Endothelial cell of umbilical vein (primary cell): ENCODE measurements around the gene ATP9B. TPM values are rescaled to one million over a fixed set of nuclear protein-coding genes. Genes with fewer than 3 reads are reported as not detected.

Source experiments
- BruUV-seq: library from RNA; stranded (reverse); fragments of 400-500 nt; replicated peaks from 2 replicates; lab custom pipeline; 2021; lab: Mats Ljungman, UMichigan
- CTCF ChIA-PET: fragments of 300-600, 350-600 bp; sonication (Branson Sonifier 250); formaldehyde crosslinking; loops from one replicate; lab custom pipeline; 2021; ENCODE audit warnings: antibody characterized with exemption, inconsistent platforms; lab: Charles Lee
- POLR2A ChIA-PET: fragments of 300-600, 350-600 bp; sonication (Branson Sonifier 250); formaldehyde crosslinking; loops from one replicate; lab custom pipeline; 2021; ENCODE audit warnings: antibody characterized with exemption, inconsistent platforms; lab: Charles Lee
- DNase-seq: peaks from one replicate; pipeline ENCODE4 v3.0.0-alpha.2; 2011; ENCODE audit warnings: low read depth, low spot score
- FAIRE-seq: peaks from 2 replicates; lab custom pipeline; 2011; peaks lifted over from hg19 to GRCh38; lab: Jason Lieb, UNC
- H2AFZ ChIP-seq: 2 replicates; pipeline ENCODE4 v1.6.0; 2012; ENCODE audit warnings: low read depth, low read length, control low read depth, inconsistent platforms
- H3K27ac ChIP-seq: 2 replicates; pipeline ENCODE4 v1.5.1; 2011; ENCODE audit warnings: low read depth, mild to moderate bottlenecking, control low read depth, low read length, moderate library complexity; ENCODE audit not compliant: insufficient read depth
- H3K27me3 ChIP-seq, 2 experiments: 2 replicates each; pipeline versions ENCODE4 v1.6.0 to v1.6.1; 2011; ENCODE audit warnings: low read length in 2 of 2, mixed read lengths in 1 of 2; ENCODE audit not compliant: control insufficient read depth in 2 of 2, insufficient read depth in 2 of 2
- H3K36me3 ChIP-seq, 2 experiments: 2 replicates in 1 of 2; 3 replicates in 1 of 2; pipeline ENCODE4 v1.5.1; 2011; ENCODE audit warnings: low read length in 2 of 2, mild to moderate bottlenecking in 1 of 2, moderate library complexity in 1 of 2; ENCODE audit not compliant: control insufficient read depth in 2 of 2, insufficient read depth in 2 of 2; ENCODE audit errors: extremely low read depth in 1 of 2
- H3K4me1 ChIP-seq: 3 replicates; pipeline ENCODE4 v1.5.1; 2011; ENCODE audit warnings: mild to moderate bottlenecking, low read length; ENCODE audit not compliant: control insufficient read depth, insufficient read depth; ENCODE audit errors: extremely low read depth
- H3K4me2 ChIP-seq: 2 replicates; pipeline ENCODE4 v1.6.1; 2011; ENCODE audit warnings: low read length, control low read depth, mixed read lengths; ENCODE audit not compliant: insufficient read depth
- H3K4me3 ChIP-seq, 3 experiments: fragments of 200-600 bp in 1 of 3; sonication (generic), shearing (Covaris generic) in 1 of 3; replicated peaks in 1 of 3; 2 replicates each; pipeline ENCODE4 v1.5.1; 2011 to 2016; ENCODE audit warnings: control low read depth in 3 of 3, low read length in 3 of 3, mild to moderate bottlenecking in 2 of 3, inconsistent platforms in 1 of 3, low read depth in 1 of 3, moderate library complexity in 1 of 3; ENCODE audit not compliant: insufficient read depth in 1 of 3
- H3K79me2 ChIP-seq: 2 replicates; pipeline ENCODE4 v1.6.0; 2012; ENCODE audit warnings: low read length, inconsistent platforms; ENCODE audit not compliant: control insufficient read depth, insufficient read depth
- H3K9ac ChIP-seq: replicated peaks from 2 replicates; pipeline ENCODE3; 2011; ENCODE audit warnings: low read length, control low read depth; ENCODE audit not compliant: insufficient read depth; ENCODE audit errors: extremely low read depth
- H3K9me1 ChIP-seq: replicated peaks from 3 replicates; pipeline ENCODE4 v1.6.0; 2011; ENCODE audit warnings: mild to moderate bottlenecking, low read length; ENCODE audit not compliant: control insufficient read depth, insufficient read depth; ENCODE audit errors: extremely low read depth
- H3K9me3 ChIP-seq: replicated peaks from 2 replicates; pipeline ENCODE4 v1.5.1; 2012; ENCODE audit warnings: low read length, inconsistent platforms; ENCODE audit not compliant: control insufficient read depth, insufficient read depth
- H4K20me1 ChIP-seq: replicated peaks from 2 replicates; pipeline ENCODE3; 2011; ENCODE audit warnings: mild to moderate bottlenecking, low read length; ENCODE audit not compliant: control insufficient read depth, insufficient read depth; ENCODE audit errors: extremely low read depth
- CTCF ChIP-seq, 2 donors: IDR thresholded peaks; 1 replicate in 1 of 2; 2 replicates in 1 of 2; pipeline ENCODE4 v1.5.1; 2011; ENCODE audit warnings: low read length in 2 of 2, mild to moderate bottlenecking in 2 of 2, moderate library complexity in 2 of 2, control low read depth in 1 of 2, inconsistent platforms in 1 of 2, low read depth in 1 of 2; ENCODE audit not compliant: insufficient read depth in 1 of 2; ENCODE audit errors: extremely low read depth in 1 of 2
- EZH2 ChIP-seq: IDR thresholded peaks from 2 replicates; pipeline ENCODE4 v1.6.1; 2012; ENCODE audit warnings: borderline replicate concordance, low read depth, mild to moderate bottlenecking, moderate library complexity, low read length, inconsistent platforms; ENCODE audit not compliant: severe bottlenecking
- FOS ChIP-seq: IDR thresholded peaks from 2 replicates; pipeline ENCODE4 v1.6.1; 2011; ENCODE audit warnings: mild to moderate bottlenecking, low read length, moderate library complexity, borderline replicate concordance; ENCODE audit not compliant: insufficient read depth
- GATA2 ChIP-seq: IDR thresholded peaks from 2 replicates; pipeline ENCODE4 v1.7.0; 2011; ENCODE audit warnings: low read depth, mild to moderate bottlenecking, moderate library complexity, mixed read lengths, low read length; ENCODE audit not compliant: insufficient read length, insufficient read depth
- JUN ChIP-seq: IDR thresholded peaks from 2 replicates; pipeline ENCODE4 v1.6.1; 2011; ENCODE audit warnings: borderline replicate concordance, low read depth; ENCODE audit not compliant: insufficient read length, insufficient read depth
- MAX ChIP-seq: IDR thresholded peaks from 2 replicates; pipeline ENCODE4 v1.6.1; 2011; ENCODE audit not compliant: insufficient read depth, insufficient read length
- MYC ChIP-seq: IDR thresholded peaks from one replicate; pipeline ENCODE4 v1.6.1; 2011; ENCODE audit warnings: mild to moderate bottlenecking, low read depth, low read length
- POLR2A ChIP-seq: IDR thresholded peaks from 2 replicates; pipeline ENCODE4 v1.6.1; 2012; ENCODE audit warnings: low read depth, mild to moderate bottlenecking, control low read depth, low read length
- POLR2AphosphoS5 ChIP-seq: IDR thresholded peaks from 2 replicates; pipeline ENCODE4 v1.6.1; 2012; ENCODE audit warnings: low read depth, mild to moderate bottlenecking, control low read depth, low read length, moderate library complexity; ENCODE audit not compliant: insufficient read depth
- dilution Hi-C: fragments of 300-500 bp; cut with MboI; formaldehyde crosslinking; loops from one replicate; pipeline ENCODE4 v1.15.0; 2019; ENCODE audit warnings: low sequenced_read_pairs; ENCODE audit not compliant: extremely low pct_ligation_motif_present
- intact Hi-C: fragments of 100-400 bp; cut with micrococcal nuclease; formaldehyde crosslinking; loops from one replicate; pipeline ENCODE4 v1.10.0; 2022
- polyA plus RNA-seq, 4 experiments: library from polyadenylated mRNA; depleted of rRNA in 3 of 4; stranded (reverse) in 3 of 4; unstranded in 1 of 4; fragments of >200 nt; gene quantifications; 2 replicates each; pipeline versions ENCODE4 v1.2.1 to v1.2.3, GENCODE V29; 2011 to 2012; ENCODE audit warnings: missing spikeins in 1 of 4
- total RNA-seq: library from RNA; stranded (reverse); gene quantifications from 2 replicates; pipeline ENCODE4 v1.2.3, GENCODE V29; 2021

Gene ATP9B
- total and polyA plus RNA-seq, 2 donors (not counting 3 experiments of a cell fraction or from before 2014, with no cell fraction given): 14.6 to 18.2 TPM

GRCh38 chr18:79062806-79063205, 6.4 kb upstream of the ATP9B start:
- TF ChIP-seq MYC (no peak), POLR2AphosphoS5 (no peak), JUN (no peak), FOS (no peak), POLR2A (no peak), EZH2 (no peak), CTCF (IDR thresholded peaks at IDR 0.05; ENCODE audit: extremely low read depth in 1 of 2, insufficient read depth in 1 of 2, low read depth in 1 of 2, low read length in 2 of 2) (no peak), GATA2 (no peak), MAX (no peak)
- no TSS peak for BruUV-seq
- dilution Hi-C loops: no loop called here
- H3K9me1 ChIP-seq: no peaks in the 10 kb centered on the region
- no peak for DNase-seq
- no peak overlapping the region for H3K27ac ChIP-seq
- intact Hi-C loops: loop anchor here (10.0 kb wide), 1 partner anchor 78 kb away; no protein-coding TSS in a partner anchor
- H2AFZ ChIP-seq: no peak overlapping the region
- no peak overlapping the region for H3K4me3 ChIP-seq
- H3K79me2 ChIP-seq: no peaks in the 10 kb centered on the region
- no peak for FAIRE-seq
- H4K20me1 ChIP-seq: no peaks in the 10 kb centered on the region
- peaks cover 0 to 4% of the 10 kb centered on the region in 2 experiments for H3K27me3 ChIP-seq
- H3K9ac ChIP-seq: no peak overlapping the region
- H3K4me2 ChIP-seq: no peak overlapping the region
- no peaks in the 10 kb centered on the region for H3K4me1 ChIP-seq
- H3K9me3 ChIP-seq: no peaks in the 10 kb centered on the region
- H3K36me3 ChIP-seq: no peaks in the 10 kb centered on the region
- POLR2A ChIA-PET: no interaction called here
- CTCF ChIA-PET: no interaction called here
